CD14-positive monocyte (primary cell): ENCODE results near the gene PRKCA. TPM values are rescaled to one million over a fixed set of nuclear protein-coding genes. Genes with fewer than 3 reads are reported as not detected.

Source experiments
- DNase-seq, 3 donors: peaks; one replicate each; pipeline ENCODE4 v3.0.0-alpha.2; 2011 to 2022
- H2AFZ ChIP-seq: 2 replicates; pipeline ENCODE4 v1.6.0; 2012; ENCODE audit warnings: mild to moderate bottlenecking, low read depth, low read length, inconsistent platforms; ENCODE audit not compliant: insufficient read depth, poor library complexity, severe bottlenecking
- H3K27ac ChIP-seq, 2 donors: 1 replicate in 1 of 2; 2 replicates in 1 of 2; pipeline ENCODE4 v1.5.1; 2012 to 2013; ENCODE audit warnings: low read length in 2 of 2, control low read depth in 1 of 2, inconsistent platforms in 1 of 2, low read depth in 1 of 2, mild to moderate bottlenecking in 1 of 2
- H3K27me3 ChIP-seq, 2 donors: one replicate each; pipeline versions ENCODE4 v1.6.0 to v1.6.1; 2011 to 2013; ENCODE audit warnings: low read length in 2 of 2; ENCODE audit not compliant: control insufficient read depth in 2 of 2, insufficient read depth in 2 of 2
- H3K36me3 ChIP-seq, 2 donors: replicated peaks in 1 of 2; 1 replicate in 1 of 2; 2 replicates in 1 of 2; pipeline versions ENCODE4 v1.5.1 to v1.6.1; 2012 to 2013; ENCODE audit warnings: low read length in 2 of 2, control low read depth in 1 of 2, inconsistent platforms in 1 of 2, mild to moderate bottlenecking in 1 of 2; ENCODE audit not compliant: insufficient read depth in 2 of 2, control insufficient read depth in 1 of 2
- H3K4me1 ChIP-seq, 2 donors: 1 replicate in 1 of 2; 2 replicates in 1 of 2; pipeline versions ENCODE4 v1.5.1 to v1.6.1; 2012 to 2013; ENCODE audit warnings: low read length in 2 of 2, control low read depth in 1 of 2, inconsistent platforms in 1 of 2, mild to moderate bottlenecking in 1 of 2, moderate library complexity in 1 of 2; ENCODE audit not compliant: insufficient read depth in 2 of 2, control insufficient read depth in 1 of 2
- H3K4me2 ChIP-seq: replicated peaks from 2 replicates; pipeline ENCODE3; 2012; ENCODE audit warnings: low read length, moderate library complexity, mild to moderate bottlenecking; ENCODE audit not compliant: poor library complexity, severe bottlenecking; ENCODE audit errors: extremely low read depth
- H3K4me3 ChIP-seq, 3 experiments: fragments of 200-600 bp in 1 of 3; sonication (generic) in 1 of 3; replicated peaks in 1 of 3; 1 replicate in 2 of 3; 2 replicates in 1 of 3; pipeline ENCODE4 v1.5.1; 2011 to 2013; ENCODE audit warnings: low read length in 3 of 3, mild to moderate bottlenecking in 3 of 3, control low read depth in 2 of 3, low read depth in 2 of 3, inconsistent platforms in 1 of 3, moderate library complexity in 1 of 3
- H3K79me2 ChIP-seq: 2 replicates; pipeline ENCODE4 v1.6.0; 2012; ENCODE audit warnings: mild to moderate bottlenecking, control low read depth, inconsistent platforms, low read length, moderate library complexity; ENCODE audit not compliant: insufficient read depth
- H3K9ac ChIP-seq: 2 replicates; pipeline ENCODE4 v1.6.0; 2017; ENCODE audit warnings: low read length, mild to moderate bottlenecking; ENCODE audit not compliant: insufficient read depth, poor library complexity, severe bottlenecking
- H3K9me3 ChIP-seq, 2 donors: replicated peaks in 1 of 2; 1 replicate in 1 of 2; 2 replicates in 1 of 2; pipeline versions ENCODE4 v1.5.1 to v1.6.1; 2012 to 2013; ENCODE audit warnings: low read length in 2 of 2, control low read depth in 1 of 2; ENCODE audit not compliant: control insufficient read depth in 1 of 2, insufficient read depth in 1 of 2
- H4K20me1 ChIP-seq: 2 replicates; pipeline ENCODE4 v1.6.0; 2012; ENCODE audit warnings: mild to moderate bottlenecking, low read length, control low read depth, moderate library complexity; ENCODE audit not compliant: insufficient read depth
- H3K27ac Mint-ChIP-seq, 7 donors: one replicate each; pipeline ENCODE4 v1.8.0; 2020; ENCODE audit warnings: mild to moderate bottlenecking in 7 of 7, mixed read lengths in 7 of 7, moderate library complexity in 6 of 7, inconsistent platforms in 2 of 7
- H3K27me3 Mint-ChIP-seq, 3 donors: one replicate each; pipeline ENCODE4 v1.8.0; 2021 to 2022; ENCODE audit warnings: low read depth in 3 of 3, mild to moderate bottlenecking in 3 of 3, mixed read lengths in 3 of 3, moderate library complexity in 3 of 3, inconsistent platforms in 1 of 3
- H3K36me3 Mint-ChIP-seq, 2 donors: one replicate each; pipeline ENCODE4 v1.8.0; 2020; ENCODE audit warnings: mixed read lengths in 2 of 2, inconsistent platforms in 1 of 2, mild to moderate bottlenecking in 1 of 2
- H3K4me1 Mint-ChIP-seq: one replicate; pipeline ENCODE4 v1.8.0; 2020; ENCODE audit warnings: mild to moderate bottlenecking, mixed read lengths
- H3K4me3 Mint-ChIP-seq, 2 donors: one replicate each; pipeline ENCODE4 v1.8.0; 2020; ENCODE audit warnings: mild to moderate bottlenecking in 2 of 2, mixed read lengths in 2 of 2, moderate library complexity in 1 of 2
- H3K9me3 Mint-ChIP-seq, 7 donors: one replicate each; pipeline ENCODE4 v1.8.0; 2020 to 2022; ENCODE audit warnings: mixed read lengths in 7 of 7, mild to moderate bottlenecking in 6 of 7, moderate library complexity in 6 of 7, inconsistent platforms in 2 of 7
- WGBS: methylation state at CpG from one replicate; pipeline ENCODE4 v1.1.5; 2013; ENCODE audit warnings: missing lambda C conversion rate; ENCODE audit not compliant: insufficient coverage; 5-methylcytosine and 5-hydroxymethylcytosine counted together
- intact Hi-C, 2 donors: fragments of 100-400 bp; cut with micrococcal nuclease; formaldehyde crosslinking; loops; one replicate each; pipeline versions ENCODE4 v1.15.0 to v1.15.1; 2023
- polyA plus RNA-seq, 3 donors: library from polyadenylated mRNA; depleted of rRNA in 1 of 3; unstranded in 2 of 3; stranded (reverse) in 1 of 3; fragments of 300-500 nt in 2 of 3; fragments of >200 nt in 1 of 3; fragmentation: Illumina TruSeq in 2 of 3; gene quantifications; 1 replicate in 2 of 3; 2 replicates in 1 of 3; pipeline ENCODE4 v1.2.3, GENCODE V29; 2012 to 2021
- TF ChIP-seq, protein P1 (sequence below): fragments of 200-600 bp; IDR thresholded peaks from one replicate; pipeline ENCODE4 v1.8.0; 2022; ENCODE audit warnings: antibody characterized with exemption, mild to moderate bottlenecking

The PRKCA gene
- polyA plus RNA-seq, 3 donors, result 0.22 to 7.1 (median 0.30) TPM

DNA sequence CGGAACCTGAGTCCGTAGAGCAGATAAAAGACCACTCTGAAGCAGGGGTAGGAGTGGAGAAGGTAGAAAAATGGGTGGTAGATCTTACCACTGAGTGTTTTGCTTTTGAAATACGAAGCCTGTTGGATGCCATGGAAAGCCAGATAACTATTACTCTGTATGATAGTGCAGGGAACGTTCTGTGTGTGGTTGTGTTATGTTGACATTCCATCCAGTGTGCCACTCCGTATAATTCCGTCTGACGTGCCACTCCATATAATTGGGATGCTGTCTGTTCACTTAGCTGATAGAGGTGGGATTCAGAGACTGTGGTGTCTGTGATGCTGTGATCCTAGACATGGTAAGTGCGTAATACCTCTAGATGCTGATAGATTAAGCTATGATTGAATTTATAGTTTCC lies 269.3 kb downstream of the PRKCA start:
- 96% methylated on average over 8 of the region's 8 CpGs for WGBS
- no peak overlapping the region for H3K4me2 ChIP-seq
- no peak overlapping the region for H3K27ac ChIP-seq
- H2AFZ ChIP-seq, result no peak overlapping the region
- no peak overlapping the region for H3K9ac ChIP-seq
- TF ChIP-seq, protein P1, sequence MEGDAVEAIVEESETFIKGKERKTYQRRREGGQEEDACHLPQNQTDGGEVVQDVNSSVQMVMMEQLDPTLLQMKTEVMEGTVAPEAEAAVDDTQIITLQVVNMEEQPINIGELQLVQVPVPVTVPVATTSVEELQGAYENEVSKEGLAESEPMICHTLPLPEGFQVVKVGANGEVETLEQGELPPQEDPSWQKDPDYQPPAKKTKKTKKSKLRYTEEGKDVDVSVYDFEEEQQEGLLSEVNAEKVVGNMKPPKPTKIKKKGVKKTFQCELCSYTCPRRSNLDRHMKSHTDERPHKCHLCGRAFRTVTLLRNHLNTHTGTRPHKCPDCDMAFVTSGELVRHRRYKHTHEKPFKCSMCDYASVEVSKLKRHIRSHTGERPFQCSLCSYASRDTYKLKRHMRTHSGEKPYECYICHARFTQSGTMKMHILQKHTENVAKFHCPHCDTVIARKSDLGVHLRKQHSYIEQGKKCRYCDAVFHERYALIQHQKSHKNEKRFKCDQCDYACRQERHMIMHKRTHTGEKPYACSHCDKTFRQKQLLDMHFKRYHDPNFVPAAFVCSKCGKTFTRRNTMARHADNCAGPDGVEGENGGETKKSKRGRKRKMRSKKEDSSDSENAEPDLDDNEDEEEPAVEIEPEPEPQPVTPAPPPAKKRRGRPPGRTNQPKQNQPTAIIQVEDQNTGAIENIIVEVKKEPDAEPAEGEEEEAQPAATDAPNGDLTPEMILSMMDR, result no peak
- Mint-ChIP-seq H3K4me3 (no peak overlapping the region), H3K9me3 (peaks cover 0 to 7% (median 0%) of the 10 kb centered on the region in 7 donors), H3K27me3 (peaks cover 0 to 1% (median 1%) of the 10 kb centered on the region in 3 donors), H3K4me1 (peaks cover 3% of the 10 kb centered on the region), H3K27ac (no peak overlapping the region), H3K36me3 (peaks cover 0 to 4% of the 10 kb centered on the region in 2 donors)
- no peaks in the 10 kb centered on the region for H4K20me1 ChIP-seq
- intact Hi-C loops, result no loop called here
- DNase-seq, result no peak
- H3K79me2 ChIP-seq, result no peaks in the 10 kb centered on the region
- H3K4me1 ChIP-seq, result no peaks in the 10 kb centered on the region
- no peak overlapping the region for H3K4me3 ChIP-seq
- H3K9me3 ChIP-seq, result no peaks in the 10 kb centered on the region
- H3K27me3 ChIP-seq, result no peaks in the 10 kb centered on the region
- H3K36me3 ChIP-seq, result no peaks in the 10 kb centered on the region

DNA sequence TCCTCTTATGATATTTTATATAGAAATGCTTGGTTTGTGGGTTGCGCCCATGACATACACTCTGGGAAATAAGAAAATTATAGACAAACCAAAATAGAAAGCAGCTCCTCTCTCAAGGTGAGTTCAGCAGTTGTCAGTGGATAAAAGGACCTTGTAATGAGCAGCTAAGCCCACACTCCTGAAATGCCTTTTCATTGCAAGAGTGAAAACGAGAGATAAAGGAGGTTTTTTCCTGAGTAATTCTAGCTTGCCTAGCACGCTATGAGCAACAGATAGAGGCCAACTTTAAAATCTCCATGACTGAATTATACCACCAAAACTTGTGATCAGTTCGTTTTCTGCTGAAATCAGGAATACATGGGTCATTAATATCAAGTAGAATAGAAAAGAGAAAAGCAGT lies 270.7 kb downstream of the PRKCA start:
- peaks cover under 1% of the 10 kb centered on the region for H3K4me1 Mint-ChIP-seq
- H3K27ac ChIP-seq, result no peak overlapping the region
- H3K9ac ChIP-seq, result no peak overlapping the region
- no peaks in the 10 kb centered on the region for H3K9me3 ChIP-seq
- no peak overlapping the region for H3K27ac Mint-ChIP-seq
- H3K27me3 Mint-ChIP-seq, result peaks cover 0 to 1% (median 1%) of the 10 kb centered on the region in 3 donors
- H3K4me3 Mint-ChIP-seq, result no peak overlapping the region
- no peak overlapping the region for H3K4me3 ChIP-seq
- no peaks in the 10 kb centered on the region for H4K20me1 ChIP-seq
- H2AFZ ChIP-seq, result no peak overlapping the region
- H3K4me2 ChIP-seq, result no peak overlapping the region
- no peaks in the 10 kb centered on the region for H3K79me2 ChIP-seq
- H3K4me1 ChIP-seq, result no peaks in the 10 kb centered on the region
- H3K9me3 Mint-ChIP-seq, result peaks cover 0 to 7% (median 0%) of the 10 kb centered on the region in 7 donors
- no peaks in the 10 kb centered on the region for H3K36me3 ChIP-seq
- no peaks in the 10 kb centered on the region for H3K27me3 ChIP-seq
- TF ChIP-seq, protein P1, result no peak
- intact Hi-C loops, result no loop called here
- DNase-seq, result no peak
- H3K36me3 Mint-ChIP-seq, result peaks cover 4 to 9% of the 10 kb centered on the region in 2 donors
- no CpG with 5 or more reads among the region's 4 CpGs for WGBS
